Retinal pigment epithelial cell (primary cell): ENCODE data around the gene COL6A5.

ENCODE experiments used
- DNase-seq: peaks from one replicate; pipeline ENCODE4 v3.0.0-alpha.2; 2010; ENCODE audit warnings: low read depth
- H3K4me3 ChIP-seq: 2 replicates; pipeline ENCODE4 v1.5.1; 2011; ENCODE audit warnings: mild to moderate bottlenecking, low read length, control low read depth, moderate library complexity
- TF ChIP-seq, protein P1 (sequence below): conservative IDR thresholded peaks from 2 replicates; pipeline ENCODE4 v1.5.1; 2011; ENCODE audit warnings: low read depth, low read length, control low read depth, inconsistent platforms

COL6A5 gene, protein sequence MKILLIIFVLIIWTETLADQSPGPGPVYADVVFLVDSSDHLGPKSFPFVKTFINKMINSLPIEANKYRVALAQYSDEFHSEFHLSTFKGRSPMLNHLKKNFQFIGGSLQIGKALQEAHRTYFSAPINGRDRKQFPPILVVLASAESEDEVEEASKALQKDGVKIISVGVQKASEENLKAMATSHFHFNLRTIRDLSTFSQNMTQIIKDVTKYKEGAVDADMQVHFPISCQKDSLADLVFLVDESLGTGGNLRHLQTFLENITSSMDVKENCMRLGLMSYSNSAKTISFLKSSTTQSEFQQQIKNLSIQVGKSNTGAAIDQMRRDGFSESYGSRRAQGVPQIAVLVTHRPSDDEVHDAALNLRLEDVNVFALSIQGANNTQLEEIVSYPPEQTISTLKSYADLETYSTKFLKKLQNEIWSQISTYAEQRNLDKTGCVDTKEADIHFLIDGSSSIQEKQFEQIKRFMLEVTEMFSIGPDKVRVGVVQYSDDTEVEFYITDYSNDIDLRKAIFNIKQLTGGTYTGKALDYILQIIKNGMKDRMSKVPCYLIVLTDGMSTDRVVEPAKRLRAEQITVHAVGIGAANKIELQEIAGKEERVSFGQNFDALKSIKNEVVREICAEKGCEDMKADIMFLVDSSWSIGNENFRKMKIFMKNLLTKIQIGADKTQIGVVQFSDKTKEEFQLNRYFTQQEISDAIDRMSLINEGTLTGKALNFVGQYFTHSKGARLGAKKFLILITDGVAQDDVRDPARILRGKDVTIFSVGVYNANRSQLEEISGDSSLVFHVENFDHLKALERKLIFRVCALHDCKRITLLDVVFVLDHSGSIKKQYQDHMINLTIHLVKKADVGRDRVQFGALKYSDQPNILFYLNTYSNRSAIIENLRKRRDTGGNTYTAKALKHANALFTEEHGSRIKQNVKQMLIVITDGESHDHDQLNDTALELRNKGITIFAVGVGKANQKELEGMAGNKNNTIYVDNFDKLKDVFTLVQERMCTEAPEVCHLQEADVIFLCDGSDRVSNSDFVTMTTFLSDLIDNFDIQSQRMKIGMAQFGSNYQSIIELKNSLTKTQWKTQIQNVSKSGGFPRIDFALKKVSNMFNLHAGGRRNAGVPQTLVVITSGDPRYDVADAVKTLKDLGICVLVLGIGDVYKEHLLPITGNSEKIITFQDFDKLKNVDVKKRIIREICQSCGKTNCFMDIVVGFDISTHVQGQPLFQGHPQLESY (N-terminal part only)

DNA sequence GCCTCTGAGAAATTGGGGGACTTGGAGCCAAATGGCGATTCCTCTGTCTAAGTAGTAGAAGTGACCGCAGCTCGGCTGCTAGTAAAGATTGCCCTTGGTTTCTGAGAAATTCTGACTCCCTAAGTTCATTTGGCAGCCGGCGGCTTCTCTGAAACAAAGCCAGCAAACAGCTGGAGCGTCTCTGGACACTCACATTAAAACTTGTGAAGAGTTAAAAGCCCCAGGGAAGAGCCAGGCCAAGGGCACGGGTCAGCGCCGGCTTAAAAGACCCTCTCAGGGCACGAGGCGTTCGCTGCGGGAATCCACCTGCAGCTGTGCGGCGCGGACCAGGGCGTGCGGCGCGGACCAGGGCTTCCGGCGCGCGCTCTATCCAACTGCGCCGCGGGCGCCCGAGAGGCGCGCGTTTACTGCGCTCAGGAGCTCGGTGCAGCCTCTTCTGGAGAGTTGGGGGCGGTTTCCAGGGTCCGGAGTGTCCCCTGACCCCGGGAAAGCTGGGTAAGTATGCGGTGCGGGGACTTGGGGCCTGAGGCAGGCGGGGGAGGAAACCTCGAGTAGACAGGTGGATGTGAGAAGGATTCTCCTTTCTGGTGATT lies at the start of gene COL6A5:
COL6A5 (plus strand) TSS at position 186 of the 593 bp plus-strand sequence. CDS start 27,967 bp downstream, outside the sequence.
- H3K4me3 ChIP-seq = no peak within 1 kb of the TSS
- TF ChIP-seq, protein P1, sequence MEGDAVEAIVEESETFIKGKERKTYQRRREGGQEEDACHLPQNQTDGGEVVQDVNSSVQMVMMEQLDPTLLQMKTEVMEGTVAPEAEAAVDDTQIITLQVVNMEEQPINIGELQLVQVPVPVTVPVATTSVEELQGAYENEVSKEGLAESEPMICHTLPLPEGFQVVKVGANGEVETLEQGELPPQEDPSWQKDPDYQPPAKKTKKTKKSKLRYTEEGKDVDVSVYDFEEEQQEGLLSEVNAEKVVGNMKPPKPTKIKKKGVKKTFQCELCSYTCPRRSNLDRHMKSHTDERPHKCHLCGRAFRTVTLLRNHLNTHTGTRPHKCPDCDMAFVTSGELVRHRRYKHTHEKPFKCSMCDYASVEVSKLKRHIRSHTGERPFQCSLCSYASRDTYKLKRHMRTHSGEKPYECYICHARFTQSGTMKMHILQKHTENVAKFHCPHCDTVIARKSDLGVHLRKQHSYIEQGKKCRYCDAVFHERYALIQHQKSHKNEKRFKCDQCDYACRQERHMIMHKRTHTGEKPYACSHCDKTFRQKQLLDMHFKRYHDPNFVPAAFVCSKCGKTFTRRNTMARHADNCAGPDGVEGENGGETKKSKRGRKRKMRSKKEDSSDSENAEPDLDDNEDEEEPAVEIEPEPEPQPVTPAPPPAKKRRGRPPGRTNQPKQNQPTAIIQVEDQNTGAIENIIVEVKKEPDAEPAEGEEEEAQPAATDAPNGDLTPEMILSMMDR = no peak
- no peak for DNase-seq

DNA sequence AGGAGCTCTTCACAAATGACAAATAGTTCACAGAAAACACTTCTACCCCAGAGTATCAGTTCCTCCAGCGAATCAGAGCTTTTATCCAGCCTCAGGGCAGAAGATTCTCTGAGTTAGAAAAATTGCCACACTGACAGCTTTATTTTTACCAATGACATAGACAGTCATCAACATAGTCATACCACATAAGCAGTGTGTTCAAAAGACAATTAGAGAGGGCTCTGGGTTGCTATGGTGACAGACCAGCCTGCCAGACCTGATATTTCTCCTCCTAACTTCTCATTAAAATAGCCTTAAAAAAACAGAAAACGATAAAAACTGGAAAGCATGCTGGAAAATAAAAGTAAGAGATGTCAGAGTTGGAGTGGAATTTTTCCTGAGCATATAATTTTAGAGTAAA lies 45.9 kb upstream of the COL6A5 start:
- no peak for DNase-seq
- no peak overlapping the region for H3K4me3 ChIP-seq
- TF ChIP-seq, protein P1 = no peak

DNA sequence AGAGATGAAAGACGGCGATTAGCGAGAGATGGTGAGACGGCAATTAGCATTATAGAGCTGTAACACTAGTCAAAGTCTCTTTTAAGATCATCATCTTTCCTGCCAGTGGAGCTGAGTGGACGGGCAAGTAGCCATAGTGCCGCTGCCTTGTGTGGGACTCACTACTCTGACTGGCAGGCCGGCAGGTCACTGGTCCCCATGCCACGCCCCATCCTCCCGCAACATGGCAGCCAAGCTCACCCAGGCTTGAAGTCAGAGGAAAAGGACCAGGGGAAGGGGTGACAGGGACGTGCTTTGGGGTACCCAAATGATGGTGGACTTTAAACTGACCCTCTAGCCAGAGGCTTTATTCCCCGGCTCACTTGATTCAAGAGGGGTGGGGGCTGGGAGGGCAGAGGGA lies 44.6 kb upstream of the COL6A5 start:
- no peak for DNase-seq
- no peak overlapping the region for H3K4me3 ChIP-seq
- TF ChIP-seq, protein P1 = no peak

DNA sequence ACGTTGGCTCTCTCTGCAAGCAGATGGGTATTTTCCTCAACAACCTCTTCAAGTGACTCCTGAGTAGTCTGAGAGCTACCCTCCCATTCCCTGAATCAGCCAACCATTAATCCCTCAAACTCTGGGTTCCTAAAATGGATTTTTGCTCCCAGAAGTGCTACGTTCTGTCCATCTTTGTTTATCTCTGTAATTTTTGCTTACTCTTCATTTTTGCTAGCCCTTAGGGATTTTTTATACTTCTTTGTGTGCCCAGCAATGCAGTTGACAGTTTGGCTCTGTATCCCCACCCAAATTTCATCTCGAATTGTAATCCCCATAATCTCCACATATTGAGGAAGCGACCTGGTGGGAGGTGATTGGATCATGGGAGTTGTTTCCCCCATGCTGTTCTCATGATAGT lies 35.4 kb upstream of the COL6A5 start:
- DNase-seq = no peak
- no peak overlapping the region for H3K4me3 ChIP-seq
- TF ChIP-seq, protein P1 = no peak

DNA sequence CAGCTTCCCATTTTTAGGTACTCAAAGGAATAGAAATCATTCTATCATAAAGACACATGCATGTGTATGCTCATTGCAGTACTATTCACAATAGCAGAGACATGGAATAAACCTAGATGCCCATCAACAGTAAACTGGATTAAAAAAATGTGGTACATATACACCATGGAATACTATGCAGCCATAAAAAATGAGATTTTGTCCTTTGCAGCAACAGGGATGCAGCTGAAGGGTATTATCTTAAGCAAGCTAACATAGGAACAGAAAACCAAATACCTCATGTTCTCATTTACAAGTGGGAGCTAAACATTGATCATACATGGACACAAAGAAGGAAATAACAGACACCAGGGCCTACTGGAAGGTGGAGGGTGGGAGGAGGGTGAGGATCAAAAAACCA lies 33.1 kb upstream of the COL6A5 start:
- TF ChIP-seq, protein P1 = no peak
- no peak overlapping the region for H3K4me3 ChIP-seq

DNA sequence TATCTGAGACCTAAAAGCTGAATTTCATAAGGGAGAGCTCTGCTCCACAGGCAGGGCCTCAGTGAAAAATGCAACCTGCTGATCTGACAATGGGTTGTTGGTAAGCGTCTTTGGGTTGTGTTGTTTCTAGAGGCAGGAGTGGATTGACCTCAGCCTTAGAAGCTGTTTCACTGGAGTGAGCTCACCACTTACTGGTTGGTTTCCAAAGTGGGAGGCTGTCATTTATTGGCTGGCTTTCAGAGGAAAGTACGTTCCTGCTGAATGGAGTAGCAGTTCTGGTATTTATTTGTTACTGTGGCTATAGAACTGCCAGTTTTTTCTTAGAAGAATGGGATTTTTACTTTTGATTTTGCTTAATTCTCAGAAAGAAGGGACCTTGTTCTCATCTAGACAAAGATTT lies 29.3 kb upstream of the COL6A5 start:
- TF ChIP-seq, protein P1 = no peak
- H3K4me3 ChIP-seq = no peak overlapping the region
- no peak for DNase-seq

More for the DNA sequence above, 33.1 kb upstream of the COL6A5 start:
- DNase-seq = no peak
